Measurements from ENCODE around the gene CHD1L. TPM values are rescaled to one million over a fixed set of nuclear protein-coding genes. Genes with fewer than 3 reads are reported as not detected.

The CHD1L gene
- total RNA-seq, 1 experiment from 2014 or later, result 64.2 TPM

GRCh38 chr1:147223740-147224615, 18.5 kb upstream of the CHD1L start:
- no peaks in the 10 kb centered on the region for H4K20me1 ChIP-seq (ENCODE audit: control insufficient read depth, insufficient read depth, insufficient read length)
- H2AFZ ChIP-seq (ENCODE audit: low read length), result peak overlapping the region; percentile 45
- WGBS (ENCODE audit: extremely low coverage, insufficient read length, low lambda C conversion rate), result no CpG with 5 or more reads among the region's 14 CpGs
- no peaks in the 10 kb centered on the region; a peak in 1 of 5 replicates for H3K9me3 Mint-ChIP-seq
- no peaks in the 10 kb centered on the region for H3K79me1 ChIP-seq (ENCODE audit: insufficient read depth, low read depth, low read length, poor library complexity, severe bottlenecking)
- no peak overlapping the region for H3K4ac ChIP-seq (ENCODE audit: low read depth, low read length)
- peaks cover 19% of the 10 kb centered on the region for H3K27me3 Mint-ChIP-seq (ENCODE audit: low read depth)
- no peaks in the 10 kb centered on the region for H3K27me3 ChIP-seq (ENCODE audit: insufficient read depth, low read length)
- TF ChIP-seq, protein P1, sequence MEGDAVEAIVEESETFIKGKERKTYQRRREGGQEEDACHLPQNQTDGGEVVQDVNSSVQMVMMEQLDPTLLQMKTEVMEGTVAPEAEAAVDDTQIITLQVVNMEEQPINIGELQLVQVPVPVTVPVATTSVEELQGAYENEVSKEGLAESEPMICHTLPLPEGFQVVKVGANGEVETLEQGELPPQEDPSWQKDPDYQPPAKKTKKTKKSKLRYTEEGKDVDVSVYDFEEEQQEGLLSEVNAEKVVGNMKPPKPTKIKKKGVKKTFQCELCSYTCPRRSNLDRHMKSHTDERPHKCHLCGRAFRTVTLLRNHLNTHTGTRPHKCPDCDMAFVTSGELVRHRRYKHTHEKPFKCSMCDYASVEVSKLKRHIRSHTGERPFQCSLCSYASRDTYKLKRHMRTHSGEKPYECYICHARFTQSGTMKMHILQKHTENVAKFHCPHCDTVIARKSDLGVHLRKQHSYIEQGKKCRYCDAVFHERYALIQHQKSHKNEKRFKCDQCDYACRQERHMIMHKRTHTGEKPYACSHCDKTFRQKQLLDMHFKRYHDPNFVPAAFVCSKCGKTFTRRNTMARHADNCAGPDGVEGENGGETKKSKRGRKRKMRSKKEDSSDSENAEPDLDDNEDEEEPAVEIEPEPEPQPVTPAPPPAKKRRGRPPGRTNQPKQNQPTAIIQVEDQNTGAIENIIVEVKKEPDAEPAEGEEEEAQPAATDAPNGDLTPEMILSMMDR (conservative IDR thresholded peaks at IDR 0.05), result no peak
- H4K5ac ChIP-seq (ENCODE audit: insufficient read length, low read depth, low read length), result no peak overlapping the region
- H3K18ac ChIP-seq (ENCODE audit: insufficient read length, low read depth, low read length), result no peak overlapping the region
- no peak overlapping the region for H3K56ac ChIP-seq (ENCODE audit: insufficient read length, low read depth, low read length)
- H3K36me3 Mint-ChIP-seq (ENCODE audit: insufficient read depth in 1 of 3, low read depth in 3 of 3), result no peaks in the 10 kb centered on the region
- H3K4me1 Mint-ChIP-seq, result peaks cover 20 to 21% of the 10 kb centered on the region in 2 experiments
- no peak overlapping the region for H2BK20ac ChIP-seq (ENCODE audit: low read depth, low read length, poor library complexity, severe bottlenecking)
- peaks cover 8% of the 10 kb centered on the region; the same call in 1 of the 2 replicates for H3K4me1 ChIP-seq (ENCODE audit: insufficient read depth, low read length)
- H3K14ac ChIP-seq (ENCODE audit: insufficient read depth, low read length), result no peak overlapping the region; the same call in 1 of the 2 replicates
- no peak overlapping the region for H3K27ac Mint-ChIP-seq
- H3K23ac ChIP-seq (ENCODE audit: insufficient read length, low read depth, low read length), result no peak overlapping the region
- H3K9ac ChIP-seq (ENCODE audit: extremely low read depth, insufficient read length, low read length), result no peak overlapping the region
- peaks cover 10% of the 10 kb centered on the region for H3K23me2 ChIP-seq (ENCODE audit: insufficient read length, low read depth, low read length, poor library complexity, severe bottlenecking)
- no peaks in the 10 kb centered on the region for H3K79me2 ChIP-seq (ENCODE audit: insufficient read depth, low read length)
- no peak overlapping the region for H2BK120ac ChIP-seq (ENCODE audit: low read depth, low read length, poor library complexity, severe bottlenecking)
- no peak overlapping the region for H2BK12ac ChIP-seq (ENCODE audit: insufficient read length, low read depth, low read length)
- H2BK15ac ChIP-seq (ENCODE audit: low read depth, low read length), result no peak overlapping the region
- peak overlapping the region; percentile 18 to 89; a peak in 2 of 5 replicates for H3K4me3 Mint-ChIP-seq
- H2BK5ac ChIP-seq (ENCODE audit: insufficient read length, low read length), result no peak overlapping the region
- H3K9me3 ChIP-seq (ENCODE audit: control insufficient read depth, low read depth, low read length), result no peaks in the 10 kb centered on the region
- DNase-seq, result no peak
- no peak overlapping the region for H3K27ac ChIP-seq (ENCODE audit: insufficient read length, low read depth, low read length)
- H4K91ac ChIP-seq (ENCODE audit: insufficient read length, low read depth, low read length), result no peak overlapping the region
- H3K4me2 ChIP-seq (ENCODE audit: insufficient read depth, insufficient read length, low read length), result peak overlapping the region; percentile 2
- H4K8ac ChIP-seq (replicated peaks; ENCODE audit: insufficient read length, low read depth, low read length), result no peak overlapping the region
- H2AK5ac ChIP-seq (ENCODE audit: insufficient read length, low read length), result no peak overlapping the region
- H3T11ph ChIP-seq (ENCODE audit: low read length), result no peak overlapping the region
